Testis (tissue), 2 donors: ENCODE results near the gene IMMP2L.

Experiments
- CTCF ChIP-seq, 3 experiments: fragments of 450-650 bp in 2 of 3; fragments of 200-600 bp in 1 of 3; sonication (generic) in 1 of 3; IDR thresholded peaks; one replicate each; pipeline ENCODE4 v1.5.1; 2016 to 2019; ENCODE audit warnings: antibody characterized with exemption in 3 of 3, mild to moderate bottlenecking in 2 of 3, moderate library complexity in 1 of 3
- POLR2A ChIP-seq: fragments of 450-650 bp; IDR thresholded peaks from one replicate; pipeline ENCODE4 v1.6.1; 2017; ENCODE audit warnings: antibody characterized with exemption, mild to moderate bottlenecking, moderate library complexity

- TF ChIP-seq CTCF (IDR thresholded peaks at IDR 0.05): no peak
- no peak for TF ChIP-seq POLR2A
These were observed 397.9 kb downstream of the IMMP2L start for GRCh38 chr7:111164442-111164841.
